GM18858 (cell line): ENCODE results near the gene DBH.
"Not testable (repeated sequence)": the region's sequence is repeated elsewhere in the genome, so short reads cannot be mapped to it uniquely, and the experiment has no call there.

Experiments
- ATAC-seq: cut with Tn5 transposase; IDR thresholded peaks from one replicate; pipeline ENCODE4 v1.9.1; 2021; ENCODE audit not compliant: unreplicated experiment

Gene DBH

GRCh38 chr9:133621725-133622267, 14.4 kb upstream of the DBH start:
- ATAC-seq, result no peak

GRCh38 chr9:133622555-133622954, 13.6 kb upstream of the DBH start:
- ATAC-seq, result no peak

GRCh38 chr9:133626008-133626407, 10.2 kb upstream of the DBH start:
- not testable (repeated sequence) for ATAC-seq

GRCh38 chr9:133627341-133627740, 8.8 kb upstream of the DBH start:
- no peak for ATAC-seq

DNA sequence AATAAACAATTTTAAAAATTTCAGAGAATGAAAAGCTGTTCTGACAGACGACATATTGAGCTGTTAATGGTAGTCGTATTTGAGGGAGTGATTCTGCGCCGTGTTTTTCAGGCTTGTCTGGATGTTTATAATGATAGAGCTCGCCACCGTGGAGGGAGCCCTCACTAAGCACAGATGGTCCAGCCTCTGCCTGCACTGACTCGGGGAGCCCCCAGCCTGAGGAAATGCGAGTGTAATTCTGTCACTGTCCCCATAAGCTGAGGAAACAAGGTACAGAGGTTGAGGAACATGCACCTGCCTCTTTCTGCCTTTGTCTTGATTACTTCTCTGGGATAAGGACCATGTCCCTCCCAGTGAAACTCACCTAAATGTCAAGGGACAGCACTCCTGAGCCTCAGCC, 7.4 kb upstream of the DBH start:
- ATAC-seq, result no peak

GRCh38 chr9:133629221-133630110, 6.7 kb upstream of the DBH start:
- no peak for ATAC-seq

DNA sequence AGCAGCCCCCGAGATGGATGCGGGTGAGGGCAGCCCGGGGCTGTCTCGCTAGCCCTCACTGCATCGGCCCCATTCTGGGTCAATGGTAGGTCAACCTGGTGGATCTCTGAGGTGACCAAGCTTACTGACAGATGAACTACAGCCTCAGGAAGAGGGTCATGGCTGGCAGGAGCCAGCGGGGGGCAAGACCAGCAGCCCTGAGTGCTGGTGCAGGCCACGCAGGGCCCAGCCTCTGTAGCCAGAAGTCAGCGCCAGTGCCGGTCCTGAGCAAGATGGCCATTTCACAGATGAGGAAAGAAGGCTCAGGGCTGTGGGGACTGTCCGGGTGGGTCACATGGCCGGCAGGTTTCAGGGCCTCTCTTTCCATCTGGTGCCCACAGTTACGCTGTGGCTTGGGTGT, 5.1 kb upstream of the DBH start:
- no peak for ATAC-seq

DNA sequence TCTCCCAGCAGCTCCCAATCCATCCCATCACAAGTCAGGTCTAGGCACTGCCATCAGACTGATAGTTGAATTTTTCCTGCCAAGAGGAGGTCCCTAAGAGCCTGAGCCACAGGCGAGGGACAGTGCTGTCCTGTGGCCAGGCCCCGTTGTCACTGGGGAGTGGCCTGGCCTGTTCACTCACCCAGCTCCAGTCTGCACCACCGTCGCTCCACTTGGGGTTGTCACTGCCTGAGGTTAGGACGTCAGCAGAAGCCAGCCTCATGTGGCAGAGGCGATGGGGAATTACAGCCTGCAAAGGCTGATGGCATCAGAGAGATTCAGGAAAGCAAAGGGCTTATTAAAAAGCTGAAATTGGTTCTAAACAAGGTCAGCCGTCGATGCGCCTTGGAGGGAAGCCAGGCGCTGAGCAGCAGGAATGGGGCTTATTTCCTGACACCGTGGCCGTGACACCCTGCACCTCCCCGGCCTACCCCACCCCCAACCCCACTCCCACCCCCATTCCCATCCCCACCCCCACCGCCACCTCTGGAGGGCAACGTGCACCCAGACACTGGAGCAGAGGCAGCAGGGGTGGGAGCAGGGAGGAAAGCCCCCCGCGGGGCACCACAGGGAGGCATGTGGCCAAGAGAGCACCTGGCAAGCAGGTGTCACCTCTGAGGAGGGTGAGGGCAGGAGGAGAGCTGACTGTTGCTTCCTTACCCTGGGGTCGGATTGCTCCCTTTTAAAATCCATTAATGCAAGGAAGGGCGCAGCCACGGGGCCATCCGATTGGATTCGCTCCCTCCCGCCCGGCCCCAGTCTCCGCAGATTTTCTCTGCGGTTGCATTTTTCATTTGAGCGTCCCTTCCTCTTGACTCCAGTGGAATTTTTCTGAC, 3.1 kb upstream of the DBH start:
- no peak for ATAC-seq

DNA sequence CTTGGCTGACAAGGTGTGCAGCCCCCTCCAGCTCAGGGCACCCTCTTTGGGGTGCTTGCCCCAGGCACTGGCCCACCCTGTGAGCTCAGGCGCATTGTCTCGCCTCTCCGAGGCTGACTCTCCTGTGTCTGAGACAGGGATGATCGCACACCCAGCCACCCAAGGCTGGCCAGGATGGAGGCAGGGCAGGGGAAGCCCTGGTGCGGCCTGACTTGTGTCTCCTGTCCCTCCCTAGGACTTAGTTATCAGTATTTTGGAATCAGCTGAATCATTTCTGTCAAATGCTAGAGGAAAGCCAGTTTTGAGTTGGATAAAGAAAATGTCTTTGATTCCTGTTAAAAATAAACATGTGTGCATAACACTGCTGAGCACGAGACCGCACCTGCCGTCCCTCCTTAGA, 2.5 kb upstream of the DBH start:
- ATAC-seq, result no peak

- ATAC-seq, result no peak
Observed at GRCh38 chr9:133634081-133634691, 2.0 kb upstream of the DBH start.

DNA sequence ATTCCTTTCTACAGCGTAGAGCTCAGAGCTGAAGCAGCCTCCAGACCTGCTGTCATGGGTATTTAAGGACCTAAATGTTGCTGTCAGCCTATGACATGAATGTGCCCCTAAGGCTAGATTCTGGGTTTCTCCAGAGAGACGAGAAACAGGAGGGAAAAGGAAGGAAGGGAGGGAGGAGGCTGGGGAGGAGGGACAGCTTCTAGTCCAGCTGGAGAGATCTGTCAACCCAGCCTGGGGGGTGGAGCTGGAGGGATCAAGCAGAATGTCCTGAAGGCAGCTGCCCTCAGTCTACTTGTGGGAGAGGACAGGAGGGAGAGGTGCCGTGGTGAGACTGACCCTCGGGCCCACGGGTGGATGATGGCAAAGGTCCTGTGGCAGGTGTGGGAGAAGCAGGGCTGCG, 1.1 kb upstream of the DBH start:
- ATAC-seq, result no peak

DNA sequence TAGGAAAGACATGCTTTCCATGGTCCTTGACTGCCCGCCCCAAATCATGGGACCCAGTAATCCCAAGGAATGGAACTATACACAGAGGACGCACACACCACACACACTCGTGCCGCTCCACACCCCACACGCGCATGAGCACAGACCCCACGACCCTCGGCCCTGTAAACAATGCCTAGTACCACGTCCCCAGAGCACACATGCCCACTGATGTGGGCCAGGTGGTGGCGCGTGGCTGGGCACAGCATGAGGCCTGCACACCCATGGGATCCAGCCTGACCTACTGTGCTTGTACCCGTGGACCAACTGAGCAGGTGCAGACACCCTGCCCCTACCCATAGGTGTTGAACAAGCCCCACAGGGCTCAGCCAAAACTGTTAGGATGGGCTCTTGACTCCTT, 739 bp downstream of the DBH start:
- ATAC-seq, result no peak

DNA sequence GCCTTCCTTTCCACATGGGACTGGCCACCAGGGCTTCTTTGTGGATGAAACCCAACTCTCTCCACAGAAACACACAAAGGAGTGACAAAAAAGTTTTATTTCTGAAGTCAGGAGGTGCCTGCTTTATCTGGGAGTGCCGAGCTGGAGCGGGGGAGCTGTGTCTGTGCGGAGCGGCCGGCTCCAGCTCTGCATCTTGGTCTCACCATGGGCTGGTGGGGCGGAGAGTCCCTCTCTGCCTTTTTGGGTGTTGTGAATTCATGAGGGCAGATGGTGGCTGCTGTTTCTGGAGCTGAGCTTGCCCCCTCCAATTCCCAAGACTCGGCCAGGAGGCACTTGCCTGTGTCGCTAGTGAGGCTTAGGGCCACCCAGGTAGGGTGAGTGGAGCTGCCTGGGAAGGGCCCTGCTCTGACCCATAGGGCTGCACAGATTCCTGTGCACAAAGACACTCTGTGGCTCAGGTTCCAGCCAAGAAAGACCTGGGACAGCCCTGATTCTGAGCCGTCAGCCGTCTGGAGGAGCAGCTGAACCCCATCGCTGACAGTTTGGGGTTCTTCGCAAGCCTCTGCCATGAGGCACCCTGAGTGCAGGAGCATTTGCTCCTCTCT, 1.4 kb downstream of the DBH start:
- no peak for ATAC-seq

DNA sequence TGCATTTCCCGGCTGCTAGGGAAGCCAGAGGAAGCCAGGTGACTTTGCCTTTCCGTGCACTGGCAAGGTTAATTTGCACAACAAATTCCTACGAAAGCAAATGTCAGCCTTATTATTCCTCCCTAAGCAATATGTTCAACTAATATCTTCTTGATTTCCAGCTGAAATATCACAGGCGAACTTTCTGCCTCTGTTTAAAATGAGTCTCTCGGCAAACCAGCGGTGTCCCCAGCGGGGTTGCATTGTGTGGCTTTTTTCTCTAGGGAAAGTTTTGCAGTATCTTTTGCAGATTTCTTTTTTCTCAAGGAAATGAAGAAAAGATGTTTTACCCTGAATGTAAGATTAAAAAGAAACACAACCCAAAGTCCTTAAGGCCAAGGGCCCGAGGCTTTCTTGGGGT, 1.9 kb downstream of the DBH start:
- ATAC-seq, result no peak

GRCh38 chr9:133638711-133639110, 2.5 kb downstream of the DBH start:
- ATAC-seq, result no peak

- ATAC-seq, result no peak
Observed at GRCh38 chr9:133639613-133640012, 3.5 kb downstream of the DBH start.

- no peak for ATAC-seq
Observed at GRCh38 chr9:133640160-133640559, 4.0 kb downstream of the DBH start.

DNA sequence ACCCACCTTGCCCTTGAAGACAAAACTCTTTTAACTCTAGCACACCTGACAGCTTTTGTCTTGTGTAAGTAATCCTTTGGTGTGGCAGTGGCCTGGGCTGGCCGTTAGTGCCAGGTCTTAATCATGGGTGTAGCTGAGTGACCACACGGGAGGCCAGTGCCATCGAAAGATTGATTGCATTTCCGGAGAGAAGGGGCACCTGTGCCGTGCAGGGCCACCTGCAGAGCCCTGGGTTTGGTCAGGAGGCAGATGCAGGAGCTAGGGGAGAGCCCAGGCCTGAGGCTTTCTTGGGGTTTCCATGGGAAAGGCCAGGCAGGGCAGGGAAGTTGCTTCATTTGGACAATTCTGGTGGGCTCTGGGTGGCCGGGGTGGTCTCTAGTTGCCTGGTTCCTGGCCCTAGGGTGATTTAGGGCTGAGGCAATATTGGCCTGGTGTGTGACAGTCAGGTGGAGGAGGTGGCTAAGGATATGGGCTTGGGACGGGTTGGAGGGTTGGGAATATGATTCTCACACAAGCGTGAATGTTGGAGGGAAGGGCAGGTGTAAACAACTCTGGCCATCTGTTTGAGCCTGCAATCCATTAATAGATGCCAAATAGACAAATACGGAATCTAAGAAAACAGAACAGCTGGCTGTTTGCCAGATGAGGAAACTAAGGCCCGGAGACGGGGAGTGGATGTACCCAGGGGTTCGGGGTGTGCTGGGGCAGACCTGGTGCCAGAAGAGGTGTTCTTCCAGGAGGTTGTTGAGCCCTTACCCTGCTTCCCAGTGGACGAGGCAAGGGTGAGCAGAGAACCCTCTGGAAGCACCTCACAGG, 4.6 kb downstream of the DBH start:
- no peak for ATAC-seq

DNA sequence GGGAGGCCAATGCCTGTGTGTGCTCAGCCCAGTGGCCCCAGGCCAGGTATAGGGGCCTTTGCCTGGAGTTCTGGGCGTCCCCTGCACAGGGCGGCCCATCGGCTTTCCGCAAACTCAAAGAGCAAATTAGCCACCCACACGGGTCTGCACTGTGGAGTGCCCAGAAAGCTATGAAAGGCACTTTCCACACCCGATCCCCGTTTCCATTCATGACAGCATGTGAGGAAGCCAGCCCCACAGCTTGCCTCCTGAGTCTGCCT, 5.2 kb downstream of the DBH start:
- no peak for ATAC-seq

GRCh38 chr9:133641861-133642595, 5.9 kb downstream of the DBH start:
- ATAC-seq, result no peak
